Embryonic facial prominence (tissue), 1 donor: Measurements from ENCODE around the gene DTX1.
"Not testable (repeated sequence)": the region's sequence is repeated elsewhere in the genome, so short reads cannot be mapped to it uniquely, and the experiment has no call there.

Source experiments
- DNase-seq: peaks from one replicate; pipeline ENCODE4 v3.0.0-alpha.2; 2016; ENCODE audit errors: extremely low spot score

DTX1 gene

GRCh38 chr12:113114447-113115178 lies 58.1 kb downstream of the DTX1 start:
- DNase-seq: no peak

- no peak for DNase-seq
Measured at GRCh38 chr12:113115455-113116126, 59.1 kb downstream of the DTX1 start.

GRCh38 chr12:113116875-113117274 lies 60.3 kb downstream of the DTX1 start:
- no peak for DNase-seq

GRCh38 chr12:113117684-113118083 lies 61.2 kb downstream of the DTX1 start:
- DNase-seq: not testable (repeated sequence)

GRCh38 chr12:113118142-113118541 lies 61.6 kb downstream of the DTX1 start:
- no peak for DNase-seq

GRCh38 chr12:113119980-113120669 lies 63.6 kb downstream of the DTX1 start:
- no peak for DNase-seq

GRCh38 chr12:113120670-113121370 lies 64.3 kb downstream of the DTX1 start:
- no peak for DNase-seq

GRCh38 chr12:113127791-113128199 lies 71.3 kb downstream of the DTX1 start:
- DNase-seq: no peak

GRCh38 chr12:113128802-113129663 lies 72.5 kb downstream of the DTX1 start:
- no peak for DNase-seq

GRCh38 chr12:113129664-113130456 lies 73.3 kb downstream of the DTX1 start:
- no peak for DNase-seq

GRCh38 chr12:113130457-113131135 lies 74.1 kb downstream of the DTX1 start:
- DNase-seq: no peak

- no peak for DNase-seq
Measured at GRCh38 chr12:113131556-113131955, 75.0 kb downstream of the DTX1 start.

- DNase-seq: no peak
Measured at GRCh38 chr12:113133036-113133435, 76.5 kb downstream of the DTX1 start.

GRCh38 chr12:113133666-113134065 lies 77.1 kb downstream of the DTX1 start:
- DNase-seq: no peak

- no peak for DNase-seq
Measured at GRCh38 chr12:113134071-113134470, 77.5 kb downstream of the DTX1 start.

- DNase-seq: no peak
Measured at GRCh38 chr12:113134521-113134951, 78.0 kb downstream of the DTX1 start.

GRCh38 chr12:113135178-113136127 lies 78.9 kb downstream of the DTX1 start, which contains the start of gene RASAL1:
Gene RASAL1 (minus strand): TSS chr12:113135761. CDS start chr12:113135462, 299 bp downstream.
- DNase-seq: no peak
